Liver (tissue), 9 donors: ENCODE results near the gene VIPR2. TPM values are rescaled to one million over a fixed set of nuclear protein-coding genes. Genes with fewer than 3 reads are reported as not detected.

Source experiments
- DNase-seq: peaks from one replicate; pipeline ENCODE4 v3.0.0-alpha.2; 2017; ENCODE audit warnings: low spot score
- H3K27ac ChIP-seq, 2 donors: one replicate each; pipeline ENCODE4 v1.7.0; 2013; ENCODE audit warnings: inconsistent platforms in 2 of 2, low read length in 2 of 2, control low read depth in 1 of 2, low read depth in 1 of 2, mild to moderate bottlenecking in 1 of 2
- H3K27me3 ChIP-seq, 4 donors: one replicate each; pipeline versions ENCODE4 v1.6.1 to v1.7.0; 2013; ENCODE audit warnings: low read length in 3 of 4, inconsistent platforms in 1 of 4, mild to moderate bottlenecking in 1 of 4, moderate library complexity in 1 of 4; ENCODE audit not compliant: control insufficient read depth in 4 of 4, insufficient read depth in 4 of 4
- H3K36me3 ChIP-seq, 4 donors: one replicate each; pipeline versions ENCODE4 v1.6.1 to v1.7.0; 2013; ENCODE audit warnings: low read length in 3 of 4, mild to moderate bottlenecking in 3 of 4, low read depth in 1 of 4, moderate library complexity in 1 of 4; ENCODE audit not compliant: control insufficient read depth in 4 of 4, insufficient read depth in 3 of 4
- H3K4me1 ChIP-seq, 4 donors: one replicate each; pipeline versions ENCODE4 v1.6.1 to v1.7.0; 2013; ENCODE audit warnings: low read length in 3 of 4, mild to moderate bottlenecking in 3 of 4, moderate library complexity in 1 of 4; ENCODE audit not compliant: control insufficient read depth in 4 of 4, insufficient read depth in 4 of 4
- H3K4me3 ChIP-seq, 3 donors: one replicate each; pipeline versions ENCODE4 v1.6.1 to v1.7.0; 2013; ENCODE audit warnings: low read length in 3 of 3, control low read depth in 1 of 3, low read depth in 1 of 3, mild to moderate bottlenecking in 1 of 3
- H3K9ac ChIP-seq, 2 donors: one replicate each; pipeline ENCODE4 v1.7.0; 2013; ENCODE audit warnings: low read length in 2 of 2, mild to moderate bottlenecking in 2 of 2, moderate library complexity in 2 of 2, control low read depth in 1 of 2, low read depth in 1 of 2
- H3K9me3 ChIP-seq, 4 donors: one replicate each; pipeline versions ENCODE4 v1.6.1 to v1.7.0; 2013; ENCODE audit warnings: low read length in 3 of 4; ENCODE audit not compliant: control insufficient read depth in 4 of 4
- EGR1 ChIP-seq, 2 donors: IDR thresholded peaks; 2 replicates each; pipeline ENCODE4 v1.6.1; 2016 to 2018; ENCODE audit warnings: antibody characterized with exemption in 2 of 2, low read depth in 2 of 2
- FOXA2 ChIP-seq: IDR thresholded peaks from 2 replicates; pipeline ENCODE4 v1.6.1; 2016; ENCODE audit warnings: antibody characterized with exemption
- GABPA ChIP-seq, 2 donors: IDR thresholded peaks in 1 of 2; conservative IDR thresholded peaks in 1 of 2; 2 replicates each; pipeline ENCODE4 v1.6.1; 2016; ENCODE audit warnings: antibody characterized with exemption in 2 of 2, mild to moderate bottlenecking in 1 of 2, moderate library complexity in 1 of 2
- JUND ChIP-seq, 2 donors: IDR thresholded peaks; 2 replicates each; pipeline ENCODE4 v1.6.1; 2016; ENCODE audit warnings: antibody characterized with exemption in 2 of 2
- NR2F2 ChIP-seq: IDR thresholded peaks from 2 replicates; pipeline ENCODE4 v1.6.1; 2016; ENCODE audit warnings: antibody characterized with exemption
- RAD21 ChIP-seq, 2 donors: IDR thresholded peaks; 2 replicates each; pipeline ENCODE4 v1.6.1; 2016; ENCODE audit warnings: antibody characterized with exemption in 2 of 2, mild to moderate bottlenecking in 2 of 2
- RXRA ChIP-seq, 2 donors: IDR thresholded peaks; 2 replicates each; pipeline ENCODE4 v1.6.1; 2017 to 2018; ENCODE audit warnings: antibody characterized with exemption in 2 of 2, mild to moderate bottlenecking in 1 of 2
- SP1 ChIP-seq: IDR thresholded peaks from 2 replicates; pipeline ENCODE4 v1.6.1; 2018; ENCODE audit warnings: antibody characterized with exemption, mild to moderate bottlenecking
- YY1 ChIP-seq: IDR thresholded peaks from 2 replicates; pipeline ENCODE4 v1.6.1; 2016; ENCODE audit warnings: antibody characterized with exemption, mild to moderate bottlenecking
- WGBS: extraction: QIAGEN DNeasy Blood & Tissue Kit; methylation state at CpG from one replicate; pipeline ENCODE4 v1.1.7; 2013; 5-methylcytosine and 5-hydroxymethylcytosine counted together
- polyA plus RNA-seq, 2 donors: library from polyadenylated mRNA; stranded (reverse) in 1 of 2; unstranded in 1 of 2; fragments of 200-250 nt in 1 of 2; fragments of >200 nt in 1 of 2; fragmentation: Nextera tagmentation in 1 of 2; extraction: Ambion mirVana in 1 of 2; gene quantifications; one replicate each; pipeline versions ENCODE4 v1.2.1 to v1.2.3, GENCODE V29; 2013 to 2015
- total RNA-seq, 2 donors: library from RNA; depleted of rRNA; stranded (reverse); fragments of >200 nt; gene quantifications; one replicate each; pipeline ENCODE4 v1.2.3, GENCODE V29; 2014
- TF ChIP-seq, protein P1 (sequence below): IDR thresholded peaks from 2 replicates; pipeline ENCODE4 v1.6.1; 2016; ENCODE audit warnings: antibody characterized with exemption, mild to moderate bottlenecking
- TF ChIP-seq, protein P2 (sequence below): IDR thresholded peaks from 2 replicates; pipeline ENCODE4 v1.6.1; 2016; ENCODE audit warnings: antibody characterized with exemption
- TF ChIP-seq, protein P3 (sequence below): IDR thresholded peaks from 2 replicates; pipeline ENCODE4 v1.6.1; 2016; ENCODE audit warnings: antibody characterized with exemption
- donor health status: healthy.
- donor health status: healthy.
- donor health status: healthy.
- donor health status: healthy.
- donor health status: healthy.

VIPR2 gene
- total and polyA plus RNA-seq, 4 donors: 0.05 to 0.17 (median 0.10) TPM; not detected in 1

DNA sequence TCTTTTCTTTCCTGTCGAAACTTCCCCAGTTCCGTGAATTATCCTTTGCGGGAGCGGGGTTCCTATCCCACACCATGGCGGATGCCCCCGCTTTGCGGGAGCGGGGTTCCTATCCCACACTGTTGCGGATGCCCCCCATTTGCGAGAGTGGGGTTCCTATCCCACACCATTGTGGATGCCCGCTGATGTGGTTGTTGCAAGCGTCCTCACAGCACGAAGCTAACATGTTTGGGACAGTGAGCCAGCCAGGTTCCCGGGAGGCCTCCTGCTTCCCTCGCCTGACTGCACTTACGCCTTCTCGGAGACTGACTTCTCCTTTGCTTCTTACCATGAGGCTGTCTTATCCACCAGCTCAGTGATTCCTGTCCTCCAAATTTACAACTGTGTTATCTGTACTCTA lies 134.7 kb downstream of the VIPR2 start:
- no peak for TF ChIP-seq JUND (IDR thresholded peaks at IDR 0.05)
- TF ChIP-seq SP1: no peak
- TF ChIP-seq, protein P1, sequence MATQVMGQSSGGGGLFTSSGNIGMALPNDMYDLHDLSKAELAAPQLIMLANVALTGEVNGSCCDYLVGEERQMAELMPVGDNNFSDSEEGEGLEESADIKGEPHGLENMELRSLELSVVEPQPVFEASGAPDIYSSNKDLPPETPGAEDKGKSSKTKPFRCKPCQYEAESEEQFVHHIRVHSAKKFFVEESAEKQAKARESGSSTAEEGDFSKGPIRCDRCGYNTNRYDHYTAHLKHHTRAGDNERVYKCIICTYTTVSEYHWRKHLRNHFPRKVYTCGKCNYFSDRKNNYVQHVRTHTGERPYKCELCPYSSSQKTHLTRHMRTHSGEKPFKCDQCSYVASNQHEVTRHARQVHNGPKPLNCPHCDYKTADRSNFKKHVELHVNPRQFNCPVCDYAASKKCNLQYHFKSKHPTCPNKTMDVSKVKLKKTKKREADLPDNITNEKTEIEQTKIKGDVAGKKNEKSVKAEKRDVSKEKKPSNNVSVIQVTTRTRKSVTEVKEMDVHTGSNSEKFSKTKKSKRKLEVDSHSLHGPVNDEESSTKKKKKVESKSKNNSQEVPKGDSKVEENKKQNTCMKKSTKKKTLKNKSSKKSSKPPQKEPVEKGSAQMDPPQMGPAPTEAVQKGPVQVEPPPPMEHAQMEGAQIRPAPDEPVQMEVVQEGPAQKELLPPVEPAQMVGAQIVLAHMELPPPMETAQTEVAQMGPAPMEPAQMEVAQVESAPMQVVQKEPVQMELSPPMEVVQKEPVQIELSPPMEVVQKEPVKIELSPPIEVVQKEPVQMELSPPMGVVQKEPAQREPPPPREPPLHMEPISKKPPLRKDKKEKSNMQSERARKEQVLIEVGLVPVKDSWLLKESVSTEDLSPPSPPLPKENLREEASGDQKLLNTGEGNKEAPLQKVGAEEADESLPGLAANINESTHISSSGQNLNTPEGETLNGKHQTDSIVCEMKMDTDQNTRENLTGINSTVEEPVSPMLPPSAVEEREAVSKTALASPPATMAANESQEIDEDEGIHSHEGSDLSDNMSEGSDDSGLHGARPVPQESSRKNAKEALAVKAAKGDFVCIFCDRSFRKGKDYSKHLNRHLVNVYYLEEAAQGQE: no peak
- no peak for TF ChIP-seq GABPA (IDR thresholded peaks at IDR 0.05 in 1 of 2, conservative IDR thresholded peaks at IDR 0.05 in 1 of 2)
- TF ChIP-seq EGR1 (IDR thresholded peaks at IDR 0.05; ENCODE audit: low read depth in 2 of 2): no peak
- TF ChIP-seq, protein P2, sequence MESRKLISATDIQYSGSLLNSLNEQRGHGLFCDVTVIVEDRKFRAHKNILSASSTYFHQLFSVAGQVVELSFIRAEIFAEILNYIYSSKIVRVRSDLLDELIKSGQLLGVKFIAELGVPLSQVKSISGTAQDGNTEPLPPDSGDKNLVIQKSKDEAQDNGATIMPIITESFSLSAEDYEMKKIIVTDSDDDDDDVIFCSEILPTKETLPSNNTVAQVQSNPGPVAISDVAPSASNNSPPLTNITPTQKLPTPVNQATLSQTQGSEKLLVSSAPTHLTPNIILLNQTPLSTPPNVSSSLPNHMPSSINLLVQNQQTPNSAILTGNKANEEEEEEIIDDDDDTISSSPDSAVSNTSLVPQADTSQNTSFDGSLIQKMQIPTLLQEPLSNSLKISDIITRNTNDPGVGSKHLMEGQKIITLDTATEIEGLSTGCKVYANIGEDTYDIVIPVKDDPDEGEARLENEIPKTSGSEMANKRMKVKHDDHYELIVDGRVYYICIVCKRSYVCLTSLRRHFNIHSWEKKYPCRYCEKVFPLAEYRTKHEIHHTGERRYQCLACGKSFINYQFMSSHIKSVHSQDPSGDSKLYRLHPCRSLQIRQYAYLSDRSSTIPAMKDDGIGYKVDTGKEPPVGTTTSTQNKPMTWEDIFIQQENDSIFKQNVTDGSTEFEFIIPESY: no peak
- no peak for TF ChIP-seq YY1
- no peak for TF ChIP-seq RAD21 (IDR thresholded peaks at IDR 0.05)
- TF ChIP-seq, protein P3, sequence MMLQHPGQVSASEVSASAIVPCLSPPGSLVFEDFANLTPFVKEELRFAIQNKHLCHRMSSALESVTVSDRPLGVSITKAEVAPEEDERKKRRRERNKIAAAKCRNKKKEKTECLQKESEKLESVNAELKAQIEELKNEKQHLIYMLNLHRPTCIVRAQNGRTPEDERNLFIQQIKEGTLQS: no peak
- H3K27ac ChIP-seq: no peak overlapping the region
- H3K4me3 ChIP-seq: no peak overlapping the region
- H3K36me3 ChIP-seq: no peaks in the 10 kb centered on the region
- H3K27me3 ChIP-seq: peaks cover 0 to 2% (median 0%) of the 10 kb centered on the region in 4 donors
- 90% methylated on average over 17 of the region's 17 CpGs for WGBS
- no peak for DNase-seq
- no peak overlapping the region for H3K9ac ChIP-seq
- no peaks in the 10 kb centered on the region for H3K4me1 ChIP-seq
- no peaks in the 10 kb centered on the region for H3K9me3 ChIP-seq

DNA sequence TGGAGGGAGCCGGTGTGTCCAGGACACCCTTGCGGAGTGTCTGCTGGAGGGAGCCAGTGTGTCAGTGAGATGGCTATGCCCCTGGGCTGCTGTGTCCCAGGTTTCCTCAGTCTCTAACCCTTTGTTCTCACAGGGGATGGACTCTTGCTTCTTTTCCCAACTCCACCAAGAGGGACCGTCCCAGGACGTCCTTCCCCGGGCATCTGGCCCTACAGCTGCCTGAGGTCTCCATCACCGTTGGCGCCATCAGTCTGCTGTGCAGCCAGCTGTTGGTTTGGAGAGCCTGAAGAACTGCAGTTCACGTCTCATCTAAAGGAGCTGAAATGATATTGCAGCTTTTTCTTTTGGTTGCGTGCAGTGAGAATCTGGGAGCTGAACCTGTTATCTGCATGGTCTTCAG lies 136.2 kb downstream of the VIPR2 start:
- WGBS: 88% methylated on average over 9 of the region's 9 CpGs
- H3K9me3 ChIP-seq: no peaks in the 10 kb centered on the region
- DNase-seq: no peak
- no peaks in the 10 kb centered on the region for H3K4me1 ChIP-seq
- H3K9ac ChIP-seq: no peak overlapping the region
- TF ChIP-seq EGR1 (IDR thresholded peaks at IDR 0.05; ENCODE audit: low read depth in 2 of 2): no peak
- no peak for TF ChIP-seq JUND (IDR thresholded peaks at IDR 0.05)
- H3K4me3 ChIP-seq: no peak overlapping the region
- no peak overlapping the region for H3K27ac ChIP-seq
- H3K36me3 ChIP-seq: no peaks in the 10 kb centered on the region
- peaks cover 0 to 2% (median 0%) of the 10 kb centered on the region in 4 donors for H3K27me3 ChIP-seq

DNA sequence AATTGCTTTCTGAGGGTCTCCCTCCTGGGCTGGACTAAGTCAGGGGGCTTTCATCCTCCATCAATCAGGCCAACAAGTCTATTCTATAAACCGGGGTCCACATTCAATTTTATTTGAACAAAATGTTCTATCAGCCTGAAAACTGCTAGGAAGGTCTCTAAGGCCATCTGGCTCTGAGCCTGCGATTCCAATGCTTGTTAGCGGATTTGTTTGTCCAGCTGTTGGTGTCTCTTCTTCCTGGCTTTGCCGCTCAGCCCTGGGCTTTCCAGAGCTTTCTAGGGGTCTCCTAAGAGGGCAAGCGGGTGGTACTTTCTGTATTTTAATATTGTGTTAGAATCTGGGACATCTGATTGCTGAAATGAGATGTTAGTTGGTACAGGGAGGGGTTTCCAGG lies 136.7 kb downstream of the VIPR2 start:
- H3K4me3 ChIP-seq: no peak overlapping the region
- TF ChIP-seq, protein P2: no peak
- TF ChIP-seq FOXA2: no peak
- peak; percentile 19 for TF ChIP-seq NR2F2
- TF ChIP-seq RXRA (IDR thresholded peaks at IDR 0.05): no peak
- TF ChIP-seq EGR1 (IDR thresholded peaks at IDR 0.05; ENCODE audit: low read depth in 2 of 2): no peak
- H3K4me1 ChIP-seq: no peaks in the 10 kb centered on the region
- WGBS: 73% methylated on average over 5 of the region's 5 CpGs
- H3K27ac ChIP-seq: no peak overlapping the region
- H3K9ac ChIP-seq: no peak overlapping the region
- no peak for DNase-seq
- no peaks in the 10 kb centered on the region for H3K36me3 ChIP-seq
- H3K9me3 ChIP-seq: no peaks in the 10 kb centered on the region
- peaks cover 0 to 2% (median 0%) of the 10 kb centered on the region in 4 donors for H3K27me3 ChIP-seq
